A549 treated with CpdA at 1 μM for 4 hours (cell line): ENCODE measurements around the gene CST9L. TPM values are rescaled to one million over a fixed set of nuclear protein-coding genes. Genes with fewer than 3 reads are reported as not detected.

Source experiments
- total RNA-seq: library from RNA; stranded (reverse); fragments of 200-300 nt; extraction: Qiagen RNA extraction; gene quantifications from 5 replicates; pipeline ENCODE4 v1.2.3, GENCODE V29; 2022; ENCODE audit warnings: low read depth

Gene CST9L, protein sequence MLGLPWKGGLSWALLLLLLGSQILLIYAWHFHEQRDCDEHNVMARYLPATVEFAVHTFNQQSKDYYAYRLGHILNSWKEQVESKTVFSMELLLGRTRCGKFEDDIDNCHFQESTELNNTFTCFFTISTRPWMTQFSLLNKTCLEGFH
- total RNA-seq: not detected in 5 replicates

GRCh38 chr20:23568320-23568970 is at the start of gene CST9L:
Gene CST9L (minus strand): TSS chr20:23568484. CDS start chr20:23568450, 34 bp downstream.

GRCh38 chr20:23605867-23606651 is 37.8 kb upstream of the CST9L start, which contains the start of gene CST9:
Gene CST9 (minus strand): TSS chr20:23605917. CDS start chr20:23605864, 53 bp downstream.

Other genes starting within 250 kb of the CST9L start
- gene NXT1, start 217.7 kb downstream of the CST9L start, total RNA-seq: 58.7 to 78.5 TPM (median 74.0 TPM) in 5 replicates
- gene GZF1, start 206.3 kb downstream of the CST9L start, total RNA-seq: 7.8 to 11.6 TPM (median 9.5 TPM) in 5 replicates
- 2.8 to 4.1 TPM (median 3.6 TPM) in 5 replicates for gene NAPB, start 147.0 kb downstream of the CST9L start, total RNA-seq
- not detected in 5 replicates for gene CSTL1, start 128.8 kb downstream of the CST9L start, total RNA-seq
- not detected in 5 replicates for gene CST11, start 115.6 kb downstream of the CST9L start, total RNA-seq
- not detected in 5 replicates for gene CST8, start 77.4 kb downstream of the CST9L start, total RNA-seq
- not detected in 5 replicates for gene CST9, start 37.4 kb upstream of the CST9L start, total RNA-seq
- 206 to 378 TPM (median 367 TPM) in 5 replicates for gene CST3, start 69.5 kb upstream of the CST9L start, total RNA-seq
- gene CST4, start 120.6 kb upstream of the CST9L start, total RNA-seq: not detected in 5 replicates
- 1.3 to 2.0 TPM (median 1.6 TPM) in 5 replicates for gene CST1, start 182.5 kb upstream of the CST9L start, total RNA-seq